Nephron (organoid): Measurements from ENCODE around the gene MAP1LC3C.
A peak's percentile ranks its signal among the peaks of the same experiment; 100 is the strongest.

ENCODE experiments used
- H3K27ac Mint-ChIP-seq, 3 experiments: 2 replicates each; pipeline ENCODE4 v1.8.0; 2020; ENCODE audit warnings: mixed read lengths in 3 of 3, mild to moderate bottlenecking in 2 of 3, moderate library complexity in 1 of 3
- H3K27me3 Mint-ChIP-seq: 2 replicates; pipeline ENCODE4 v1.8.0; 2021; ENCODE audit warnings: low read depth, mild to moderate bottlenecking, moderate library complexity, mixed read lengths
- H3K36me3 Mint-ChIP-seq: 2 replicates; pipeline ENCODE4 v1.8.0; 2020; ENCODE audit warnings: low read depth, mixed read lengths
- H3K4me1 Mint-ChIP-seq: 2 replicates; pipeline ENCODE4 v1.8.0; 2020; ENCODE audit warnings: mixed read lengths
- H3K4me3 Mint-ChIP-seq, 3 experiments: 2 replicates each; pipeline ENCODE4 v1.8.0; 2020; ENCODE audit warnings: mild to moderate bottlenecking in 3 of 3, mixed read lengths in 3 of 3, moderate library complexity in 2 of 3
- H3K9me3 Mint-ChIP-seq: 2 replicates; pipeline ENCODE4 v1.8.0; 2020; ENCODE audit warnings: mixed read lengths
- CTCF ChIP-seq, 3 experiments: fragments of 200-600 bp; sonication (generic); IDR thresholded peaks; one replicate each; pipeline ENCODE4 v1.5.0; 2021; ENCODE audit warnings: antibody characterized with exemption in 3 of 3; ENCODE audit not compliant: unreplicated experiment in 3 of 3

Gene MAP1LC3C

GRCh38 chr1:241957692-241958494, 41.0 kb downstream of the MAP1LC3C start, which contains the start of gene BECN2:
Gene BECN2 (plus strand): TSS chr1:241957767. CDS start chr1:241957767, 0 bp downstream.
- no peak within 1 kb of the TSS for H3K4me3 Mint-ChIP-seq
- no peak for TF ChIP-seq CTCF (IDR thresholded peaks at IDR 0.05; ENCODE audit: unreplicated experiment in 3 of 3)

DNA sequence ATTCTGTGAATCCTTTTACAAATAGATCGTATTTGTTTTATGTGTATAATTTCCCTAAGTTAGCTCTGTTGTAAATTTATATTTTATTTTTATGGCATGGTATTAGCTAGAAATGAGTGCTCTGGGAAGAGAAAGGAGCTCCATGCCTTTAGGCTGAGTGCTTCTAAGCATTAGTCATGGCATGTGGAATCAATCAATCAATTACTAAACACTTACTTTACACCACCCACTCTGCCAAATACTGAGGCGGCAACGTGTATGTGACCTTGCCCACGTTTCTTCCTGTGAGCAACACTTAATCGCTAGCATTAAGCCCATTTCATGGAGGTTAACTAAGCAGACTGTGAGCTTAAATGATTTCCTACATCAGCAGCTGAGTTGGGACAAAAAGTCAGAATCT, 48.5 kb downstream of the MAP1LC3C start:
- no peak for TF ChIP-seq CTCF (IDR thresholded peaks at IDR 0.05; ENCODE audit: unreplicated experiment in 3 of 3)
- no peaks in the 10 kb centered on the region for H3K27me3 Mint-ChIP-seq

More at GRCh38 chr1:241957692-241958494, 41.0 kb downstream of the MAP1LC3C start, which contains the start of gene BECN2:
- Mint-ChIP-seq H3K9me3 (no peaks in the 10 kb centered on the region), H3K36me3 (no peaks in the 10 kb centered on the region), H3K27ac (no peak within 1 kb of the TSS), H3K27me3 (peaks cover 4% of the 10 kb centered on the region), H3K4me1 (no peaks in the 10 kb centered on the region)

DNA sequence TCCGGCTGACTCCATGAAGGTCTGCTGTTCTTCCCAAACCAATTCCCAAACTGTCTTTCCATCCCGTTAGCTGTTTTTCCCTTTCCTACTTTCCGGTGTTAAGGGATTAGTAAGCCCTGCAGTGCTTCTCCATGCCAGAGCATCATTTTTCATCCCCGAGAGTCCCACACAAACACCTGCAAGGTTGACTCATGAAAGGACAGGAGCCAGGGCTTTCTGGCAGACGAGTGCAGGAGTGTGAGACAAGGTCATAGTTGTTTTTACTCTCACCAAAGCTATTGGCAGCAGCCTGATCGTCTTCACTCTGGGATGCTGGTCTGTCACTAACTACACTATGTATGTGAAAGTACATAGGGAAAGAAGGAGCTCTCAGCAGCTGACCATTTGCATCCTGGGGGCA, 51.5 kb downstream of the MAP1LC3C start:
- no peaks in the 10 kb centered on the region for H3K9me3 Mint-ChIP-seq
- no peaks in the 10 kb centered on the region for H3K36me3 Mint-ChIP-seq
- H3K4me3 Mint-ChIP-seq = no peak overlapping the region
- H3K27ac Mint-ChIP-seq = peak overlapping the region in 1 of 3 experiments; percentile 13
- H3K4me1 Mint-ChIP-seq = peaks cover 5% of the 10 kb centered on the region
- no peaks in the 10 kb centered on the region for H3K27me3 Mint-ChIP-seq
- TF ChIP-seq CTCF (IDR thresholded peaks at IDR 0.05; ENCODE audit: unreplicated experiment in 3 of 3) = no peak

More for the DNA sequence above, 48.5 kb downstream of the MAP1LC3C start:
- Mint-ChIP-seq H3K4me3 (no peak overlapping the region), H3K4me1 (peaks cover 5% of the 10 kb centered on the region), H3K9me3 (no peaks in the 10 kb centered on the region), H3K27ac (no peak overlapping the region), H3K36me3 (no peaks in the 10 kb centered on the region)
